Measurements from ENCODE around the gene ATOSB. TPM values are rescaled to one million over a fixed set of nuclear protein-coding genes. Genes with fewer than 3 reads are reported as not detected.

Gene ATOSB
- total and polyA plus RNA-seq, 2 of the 8 experiments (the other 6 are each of a cell fraction or from before 2014, with no cell fraction given), result 6.9 to 10.4 TPM

- H3K79me2 ChIP-seq (ENCODE audit: control insufficient read depth in 1 of 2, insufficient read depth in 2 of 2, low read length in 2 of 2), result peaks cover 23 to 45% of the 10 kb centered on the region in 2 experiments
- WGBS, 2 experiments (ENCODE audit: extremely low coverage in 1 of 2, insufficient coverage in 1 of 2, insufficient read length in 1 of 2, insufficient replicate concordance in 2 of 2, low coverage in 1 of 2, low lambda C conversion rate in 2 of 2, missing lambda C conversion rate in 1 of 2), result 92% methylated on average over 8 of the region's 8 CpGs; no CpG with 5 or more reads in 1 of the 2 experiments
These were observed 40.9 kb downstream of the ATOSB start for GRCh38 chr9:35074791-35075190.

More at GRCh38 chr9:35074791-35075190, 40.9 kb downstream of the ATOSB start:
- TF ChIP-seq KDM1A (IDR thresholded peaks at IDR 0.05; ENCODE audit: borderline replicate concordance, low read length) (no peak), CHD1 (IDR thresholded peaks at IDR 0.05; ENCODE audit: low read depth, low read length) (no peak), SUZ12 (IDR thresholded peaks at IDR 0.05; ENCODE audit: low read length) (no peak), CBX8 (IDR thresholded peaks at IDR 0.05; ENCODE audit: borderline replicate concordance, low read depth, low read length) (no peak), CBX5 (IDR thresholded peaks at IDR 0.05; ENCODE audit: low read depth, low read length) (no peak), POLR2A (IDR thresholded peaks at IDR 0.05; ENCODE audit: control extremely low read depth in 1 of 2, low read depth in 2 of 2, low read length in 2 of 2) (no peak), SP4 (IDR thresholded peaks at IDR 0.05; ENCODE audit: low read length) (no peak), SIRT6 (IDR thresholded peaks at IDR 0.05; ENCODE audit: low read length) (no peak), SIX5 (IDR thresholded peaks at IDR 0.05; ENCODE audit: low read depth, low read length) (no peak), EZH2 (IDR thresholded peaks at IDR 0.05; ENCODE audit: low read depth, low read length, severe bottlenecking) (no peak), KDM5A (IDR thresholded peaks at IDR 0.05; ENCODE audit: low read length) (no peak), JUN (IDR thresholded peaks at IDR 0.05; ENCODE audit: low read depth, low read length) (no peak), SAP30 (IDR thresholded peaks at IDR 0.05; ENCODE audit: insufficient read depth, insufficient replicate concordance, low read length) (no peak), RFX5 (IDR thresholded peaks at IDR 0.05; ENCODE audit: borderline replicate concordance, low read depth, low read length) (no peak), CTBP2 (IDR thresholded peaks at IDR 0.05; ENCODE audit: borderline replicate concordance, insufficient read depth, insufficient read length, low read length) (no peak)
- no peak overlapping the region for H2AK5ac ChIP-seq (ENCODE audit: low read depth, low read length)
- H4K5ac ChIP-seq (ENCODE audit: insufficient read length, low read depth, low read length), result no peak overlapping the region
- no peak for FAIRE-seq
- no peak overlapping the region for H2BK15ac ChIP-seq (ENCODE audit: low read length)
- peaks cover 6 to 24% (median 10%) of the 10 kb centered on the region in 4 experiments for H3K4me1 ChIP-seq (replicated peaks in 1 of 4; ENCODE audit: control insufficient read depth in 3 of 4, insufficient read depth in 4 of 4, low read length in 3 of 4)
- ChIA-PET POLR2A (ENCODE audit: partially characterized antibody) (interaction anchor here (0.9 to 17.6 kb wide), 2 partner anchors 23 to 24 kb away, joined by 4 to 440 read pairs; partner anchors contain the start of genes PIGO and STOML2), CTCF (ENCODE audit: partially characterized antibody) (no interaction called here)
- H2BK120ac ChIP-seq (replicated peaks; ENCODE audit: low read depth, low read length), result no peak overlapping the region
- no peak overlapping the region for H3K27ac ChIP-seq (ENCODE audit: low read depth, low read length)
- H3K18ac ChIP-seq (ENCODE audit: extremely low read depth, low read length), result no peak overlapping the region
- no peak overlapping the region for H3K4ac ChIP-seq (replicated peaks; ENCODE audit: insufficient read length, low read depth, low read length)
- no peaks in the 10 kb centered on the region for H3K27me3 ChIP-seq (replicated peaks in 1 of 4; ENCODE audit: control insufficient read depth in 3 of 4, extremely low read depth in 1 of 4, insufficient read depth in 3 of 4, low read length in 3 of 4)
- H3K79me1 ChIP-seq (ENCODE audit: low read depth, low read length), result peaks cover 8% of the 10 kb centered on the region
- H2BK12ac ChIP-seq (ENCODE audit: low read depth, low read length), result no peak overlapping the region
- no peak overlapping the region for H3K9ac ChIP-seq (replicated peaks in 1 of 4; ENCODE audit: extremely low read depth in 1 of 4, low read depth in 3 of 4, low read length in 3 of 4)
- no peak overlapping the region for H3K4me3 ChIP-seq (ENCODE audit: extremely low read depth in 1 of 4, insufficient read depth in 2 of 4, low read depth in 3 of 4, low read length in 4 of 4)
- H4K8ac ChIP-seq (ENCODE audit: extremely low read depth, insufficient read depth, low read length), result no peak overlapping the region
- no peak overlapping the region for H2AFZ ChIP-seq (ENCODE audit: low read length)
- H3K23me2 ChIP-seq (ENCODE audit: low read depth, low read length), result peaks cover 15% of the 10 kb centered on the region; the same call in 1 of the 2 replicates
- no peak overlapping the region for H2BK20ac ChIP-seq (ENCODE audit: low read length)
- no peaks in the 10 kb centered on the region for H3K9me3 ChIP-seq (ENCODE audit: insufficient read depth in 2 of 2, low read depth in 1 of 2, low read length in 1 of 2)
- H3K56ac ChIP-seq (replicated peaks; ENCODE audit: insufficient read length, low read depth, low read length), result no peak overlapping the region
- no peak overlapping the region for H3K14ac ChIP-seq (ENCODE audit: insufficient read length)
- peaks cover 5 to 12% of the 10 kb centered on the region in 2 experiments for H4K20me1 ChIP-seq (replicated peaks in 1 of 2; ENCODE audit: control insufficient read depth in 1 of 2, insufficient read depth in 2 of 2, low read length in 2 of 2)
- H3K4me2 ChIP-seq (ENCODE audit: insufficient read depth in 1 of 2, low read depth in 2 of 2, low read length in 2 of 2), result no peak overlapping the region
- H4K91ac ChIP-seq (replicated peaks; ENCODE audit: insufficient read length, low read length), result no peak overlapping the region
- H3K36me3 ChIP-seq (ENCODE audit: control insufficient read depth in 2 of 4, insufficient read depth in 4 of 4, low read length in 3 of 4), result peaks cover 19 to 42% (median 36%) of the 10 kb centered on the region in 4 experiments
- no peak overlapping the region for H3K23ac ChIP-seq (ENCODE audit: insufficient read length)
- H2BK5ac ChIP-seq (ENCODE audit: low read depth, low read length), result no peak overlapping the region
- no peak for DNase-seq (ENCODE audit: low read depth in 1 of 2, low spot score in 2 of 2)

Measured in H1 (cell line).